ENCODE results near the gene GSPT1.

DNA sequence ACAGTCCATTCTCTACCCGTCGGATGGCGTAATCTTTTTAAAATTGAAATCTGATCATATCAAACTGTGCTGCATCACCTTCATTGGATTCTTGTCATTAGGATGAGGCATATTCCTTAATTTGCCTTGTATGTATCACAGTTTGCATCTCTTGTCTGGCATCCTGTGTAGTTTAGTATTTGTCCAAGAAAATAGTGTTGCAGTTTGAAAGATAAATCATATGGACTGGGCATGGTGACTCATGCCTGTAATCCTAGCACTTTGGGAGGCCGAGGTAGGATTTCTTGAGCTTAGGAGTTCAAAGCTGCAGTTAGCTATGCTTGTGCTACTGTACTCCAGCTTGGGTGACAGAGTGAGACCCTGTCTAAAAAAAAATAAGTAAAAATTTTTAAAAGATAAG lies 58.6 kb downstream of the GSPT1 start:
- TF ChIP-seq, protein P1, sequence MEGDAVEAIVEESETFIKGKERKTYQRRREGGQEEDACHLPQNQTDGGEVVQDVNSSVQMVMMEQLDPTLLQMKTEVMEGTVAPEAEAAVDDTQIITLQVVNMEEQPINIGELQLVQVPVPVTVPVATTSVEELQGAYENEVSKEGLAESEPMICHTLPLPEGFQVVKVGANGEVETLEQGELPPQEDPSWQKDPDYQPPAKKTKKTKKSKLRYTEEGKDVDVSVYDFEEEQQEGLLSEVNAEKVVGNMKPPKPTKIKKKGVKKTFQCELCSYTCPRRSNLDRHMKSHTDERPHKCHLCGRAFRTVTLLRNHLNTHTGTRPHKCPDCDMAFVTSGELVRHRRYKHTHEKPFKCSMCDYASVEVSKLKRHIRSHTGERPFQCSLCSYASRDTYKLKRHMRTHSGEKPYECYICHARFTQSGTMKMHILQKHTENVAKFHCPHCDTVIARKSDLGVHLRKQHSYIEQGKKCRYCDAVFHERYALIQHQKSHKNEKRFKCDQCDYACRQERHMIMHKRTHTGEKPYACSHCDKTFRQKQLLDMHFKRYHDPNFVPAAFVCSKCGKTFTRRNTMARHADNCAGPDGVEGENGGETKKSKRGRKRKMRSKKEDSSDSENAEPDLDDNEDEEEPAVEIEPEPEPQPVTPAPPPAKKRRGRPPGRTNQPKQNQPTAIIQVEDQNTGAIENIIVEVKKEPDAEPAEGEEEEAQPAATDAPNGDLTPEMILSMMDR (IDR thresholded peaks at IDR 0.05), result no peak
- TF ChIP-seq POLR2A (IDR thresholded peaks at IDR 0.05), result no peak
